ENCODE data around the gene CRACR2B. TPM values are rescaled to one million over a fixed set of nuclear protein-coding genes. Genes with fewer than 3 reads are reported as not detected.

Gene CRACR2B
- total and polyA plus RNA-seq, 2 of the 8 experiments (the other 6 are each of a cell fraction or from before 2014, with no cell fraction given): 18.2 to 26.4 TPM

GRCh38 chr11:783581-784015 is 44.1 kb upstream of the CRACR2B start:
- Histone ChIP-seq H3K79me2 (ENCODE audit: control insufficient read depth in 1 of 2, insufficient read depth in 2 of 2, low read length in 2 of 2) (no peaks in the 10 kb centered on the region), H2BK15ac (ENCODE audit: low read length) (no peak overlapping the region), H3K27ac (ENCODE audit: low read depth, low read length) (no peak overlapping the region), H2AFZ (ENCODE audit: low read length) (no peak overlapping the region), H3K18ac (ENCODE audit: extremely low read depth, low read length) (no peak overlapping the region), H3K4me3 (ENCODE audit: extremely low read depth in 1 of 4, insufficient read depth in 2 of 4, low read depth in 3 of 4, low read length in 4 of 4) (peak overlapping the region in 1 of 4 experiments; percentile 31; a peak in 1 of 8 replicates), H3K14ac (ENCODE audit: insufficient read length) (no peak overlapping the region), H4K91ac (replicated peaks; ENCODE audit: insufficient read length, low read length) (no peak overlapping the region), H3K9me3 (ENCODE audit: insufficient read depth in 2 of 2, low read depth in 1 of 2, low read length in 1 of 2) (no peaks in the 10 kb centered on the region), H3K4me2 (ENCODE audit: insufficient read depth in 1 of 2, low read depth in 2 of 2, low read length in 2 of 2) (peak overlapping the region; percentile 10 to 49), H3K4me1 (replicated peaks in 1 of 4; ENCODE audit: control insufficient read depth in 3 of 4, insufficient read depth in 4 of 4, low read length in 3 of 4) (peaks cover 0 to 22% (median 13%) of the 10 kb centered on the region in 4 experiments; a peak in 5 of 7 replicates), H3K36me3 (ENCODE audit: control insufficient read depth in 2 of 4, insufficient read depth in 4 of 4, low read length in 3 of 4) (peaks cover 0 to 3% (median 0%) of the 10 kb centered on the region in 4 experiments; a peak in 2 of 8 replicates), H3K79me1 (ENCODE audit: low read depth, low read length) (no peaks in the 10 kb centered on the region; the same call in 1 of the 2 replicates), H4K8ac (ENCODE audit: extremely low read depth, insufficient read depth, low read length) (no peak overlapping the region), H3K23me2 (ENCODE audit: low read depth, low read length) (no peaks in the 10 kb centered on the region), H3K56ac (replicated peaks; ENCODE audit: insufficient read length, low read depth, low read length) (no peak overlapping the region), H3K23ac (ENCODE audit: insufficient read length) (no peak overlapping the region), H3K9ac (replicated peaks in 1 of 4; ENCODE audit: extremely low read depth in 1 of 4, low read depth in 3 of 4, low read length in 3 of 4) (no peak overlapping the region), H2BK5ac (ENCODE audit: low read depth, low read length) (no peak overlapping the region), H2BK120ac (replicated peaks; ENCODE audit: low read depth, low read length) (no peak overlapping the region), H2BK20ac (ENCODE audit: low read length) (no peak overlapping the region), H2AK5ac (ENCODE audit: low read depth, low read length) (no peak overlapping the region), H3K27me3 (replicated peaks in 1 of 4; ENCODE audit: control insufficient read depth in 3 of 4, extremely low read depth in 1 of 4, insufficient read depth in 3 of 4, low read length in 3 of 4) (no peaks in the 10 kb centered on the region; a peak in 1 of 7 replicates), H4K20me1 (replicated peaks in 1 of 2; ENCODE audit: control insufficient read depth in 1 of 2, insufficient read depth in 2 of 2, low read length in 2 of 2) (peaks cover 2 to 21% of the 10 kb centered on the region in 2 experiments), H4K5ac (ENCODE audit: insufficient read length, low read depth, low read length) (no peak overlapping the region), H3K4ac (replicated peaks; ENCODE audit: insufficient read length, low read depth, low read length) (no peak overlapping the region), H2BK12ac (ENCODE audit: low read depth, low read length) (no peak overlapping the region)
- POLR2A ChIA-PET (ENCODE audit: partially characterized antibody): interaction anchor here (0.7 to 35.3 kb wide), 13 partner anchors 8 to 214 kb away, joined by 3 to 636 read pairs (median 4); partner anchors contain the start of genes CRACR2B, PIDD1, PNPLA2 and RPLP2
- FAIRE-seq (peak; percentile 95), DNase-seq (ENCODE audit: low read depth in 1 of 2, low spot score in 2 of 2) (peak; percentile 93 to 94)
- CTCF ChIA-PET (ENCODE audit: partially characterized antibody): interaction anchor here (0.6 to 2.9 kb wide), 17 partner anchors 9 to 198 kb away, joined by 3 to 14 read pairs (median 4); no protein-coding TSS in a partner anchor
- 9% methylated on average over 24 of the region's 24 CpGs; no CpG with 5 or more reads in 1 of the 2 experiments for WGBS, 2 experiments (ENCODE audit: extremely low coverage in 1 of 2, insufficient coverage in 1 of 2, insufficient read length in 1 of 2, insufficient replicate concordance in 2 of 2, low coverage in 1 of 2, low lambda C conversion rate in 2 of 2, missing lambda C conversion rate in 1 of 2)
- TF ChIP-seq TAF1 (IDR thresholded peaks at IDR 0.05; ENCODE audit: low read depth, low read length) (peak; percentile 52; the same call in 1 of the 2 replicates), SIN3A (conservative IDR thresholded peaks at IDR 0.05 in 1 of 2, IDR thresholded peaks at IDR 0.05 in 1 of 2; ENCODE audit: low read depth in 1 of 2, low read length in 2 of 2) (0 out of 4 replicates have a peak, but pooled peaks of 1 of the 2 experiments have one; percentile 63), GTF2F1 (IDR thresholded peaks at IDR 0.05; ENCODE audit: borderline replicate concordance, low read depth, low read length) (no peak), E2F6 (IDR thresholded peaks at IDR 0.05) (peak; percentile 77)

Data from H1 (cell line).